Measurements from ENCODE around the gene BCL2A1. TPM values are rescaled to one million over a fixed set of nuclear protein-coding genes. Genes with fewer than 3 reads are reported as not detected.

Gene BCL2A1
- total and polyA plus RNA-seq, 4 donors, result 0.18 to 8.3 (median 6.4) TPM

- H3K4me3 ChIP-seq (ENCODE audit: low read length in 2 of 2), result no peak overlapping the region
- no peaks in the 10 kb centered on the region for H3K27me3 ChIP-seq (ENCODE audit: control insufficient read depth in 1 of 2, insufficient read depth in 2 of 2, low read length in 1 of 2)
- ATAC-seq (ENCODE audit: low FRiP score), result no peak
- WGBS, 2 donors, result 58 to 67% methylated on average over 7 of the region's 7 CpGs
- no peaks in the 10 kb centered on the region for H3K36me3 ChIP-seq (ENCODE audit: control insufficient read depth in 1 of 2, insufficient read depth in 2 of 2, low read length in 1 of 2)
- no peak for DNase-seq
- H3K4me1 ChIP-seq (ENCODE audit: control insufficient read depth in 1 of 2, insufficient read depth in 2 of 2, low read length in 2 of 2), result no peaks in the 10 kb centered on the region
- H3K9me3 ChIP-seq (ENCODE audit: control insufficient read depth, low read length), result no peaks in the 10 kb centered on the region
- intact Hi-C loops (cut with DNase I), result no loop called here
- no peak overlapping the region for H3K27ac ChIP-seq (ENCODE audit: low read depth in 1 of 2, low read length in 2 of 2)
Observed at GRCh38 chr15:79981831-79982455, 10.9 kb upstream of the BCL2A1 start.

GRCh38 chr15:79978655-79979514, 7.9 kb upstream of the BCL2A1 start:
- Histone ChIP-seq H3K27me3 (ENCODE audit: control insufficient read depth in 1 of 2, insufficient read depth in 2 of 2, low read length in 1 of 2) (no peaks in the 10 kb centered on the region), H3K27ac (ENCODE audit: low read depth in 1 of 2, low read length in 2 of 2) (no peak overlapping the region), H3K4me1 (ENCODE audit: control insufficient read depth in 1 of 2, insufficient read depth in 2 of 2, low read length in 2 of 2) (no peaks in the 10 kb centered on the region), H3K4me3 (ENCODE audit: low read length in 2 of 2) (no peak overlapping the region), H3K36me3 (ENCODE audit: control insufficient read depth in 1 of 2, insufficient read depth in 2 of 2, low read length in 1 of 2) (no peaks in the 10 kb centered on the region), H3K9me3 (ENCODE audit: control insufficient read depth, low read length) (no peaks in the 10 kb centered on the region)
- ATAC-seq (ENCODE audit: low FRiP score) (peak; percentile 36), DNase-seq (no peak)
- intact Hi-C loops (cut with DNase I), result no loop called here
- 61 to 69% methylated on average over 5 of the region's 5 CpGs for WGBS, 2 donors

GRCh38 chr15:79978260-79978654, 7.3 kb upstream of the BCL2A1 start:
- Histone ChIP-seq H3K27ac (ENCODE audit: low read depth in 1 of 2, low read length in 2 of 2) (no peak overlapping the region), H3K36me3 (ENCODE audit: control insufficient read depth in 1 of 2, insufficient read depth in 2 of 2, low read length in 1 of 2) (no peaks in the 10 kb centered on the region), H3K27me3 (ENCODE audit: control insufficient read depth in 1 of 2, insufficient read depth in 2 of 2, low read length in 1 of 2) (no peaks in the 10 kb centered on the region), H3K9me3 (ENCODE audit: control insufficient read depth, low read length) (no peaks in the 10 kb centered on the region), H3K4me1 (ENCODE audit: control insufficient read depth in 1 of 2, insufficient read depth in 2 of 2, low read length in 2 of 2) (no peaks in the 10 kb centered on the region), H3K4me3 (ENCODE audit: low read length in 2 of 2) (no peak overlapping the region)
- DNase-seq, result no peak
- 59 to 63% methylated on average over 6 of the region's 6 CpGs for WGBS, 2 donors
- ATAC-seq (ENCODE audit: low FRiP score), result no peak
- intact Hi-C loops (cut with DNase I), result no loop called here

GRCh38 chr15:79977431-79978054, 6.5 kb upstream of the BCL2A1 start:
- Histone ChIP-seq H3K4me1 (ENCODE audit: control insufficient read depth in 1 of 2, insufficient read depth in 2 of 2, low read length in 2 of 2) (no peaks in the 10 kb centered on the region), H3K27ac (ENCODE audit: low read depth in 1 of 2, low read length in 2 of 2) (no peak overlapping the region), H3K9me3 (ENCODE audit: control insufficient read depth, low read length) (no peaks in the 10 kb centered on the region), H3K27me3 (ENCODE audit: control insufficient read depth in 1 of 2, insufficient read depth in 2 of 2, low read length in 1 of 2) (no peaks in the 10 kb centered on the region), H3K36me3 (ENCODE audit: control insufficient read depth in 1 of 2, insufficient read depth in 2 of 2, low read length in 1 of 2) (no peaks in the 10 kb centered on the region), H3K4me3 (ENCODE audit: low read length in 2 of 2) (no peak overlapping the region)
- intact Hi-C loops (cut with DNase I), result no loop called here
- DNase-seq (peak in 1 of 2 donors; percentile 67), ATAC-seq (ENCODE audit: low FRiP score) (no peak)
- WGBS, 2 donors, result 79 to 84% methylated on average over 9 of the region's 9 CpGs

GRCh38 chr15:79973456-79974195, 2.6 kb upstream of the BCL2A1 start:
- Histone ChIP-seq H3K27me3 (ENCODE audit: control insufficient read depth in 1 of 2, insufficient read depth in 2 of 2, low read length in 1 of 2) (no peaks in the 10 kb centered on the region), H3K4me3 (ENCODE audit: low read length in 2 of 2) (no peak overlapping the region), H3K9me3 (ENCODE audit: control insufficient read depth, low read length) (no peaks in the 10 kb centered on the region), H3K27ac (ENCODE audit: low read depth in 1 of 2, low read length in 2 of 2) (no peak overlapping the region), H3K4me1 (ENCODE audit: control insufficient read depth in 1 of 2, insufficient read depth in 2 of 2, low read length in 2 of 2) (no peaks in the 10 kb centered on the region), H3K36me3 (ENCODE audit: control insufficient read depth in 1 of 2, insufficient read depth in 2 of 2, low read length in 1 of 2) (no peaks in the 10 kb centered on the region)
- ATAC-seq (ENCODE audit: low FRiP score), result no peak
- intact Hi-C loops (cut with DNase I), result no loop called here
- WGBS, 2 donors, result 58 to 66% methylated on average over 8 of the region's 8 CpGs
- no peak for DNase-seq

GRCh38 chr15:79972863-79973262, 1.9 kb upstream of the BCL2A1 start:
- DNase-seq (no peak), ATAC-seq (ENCODE audit: low FRiP score) (no peak)
- Histone ChIP-seq H3K4me1 (ENCODE audit: control insufficient read depth in 1 of 2, insufficient read depth in 2 of 2, low read length in 2 of 2) (no peaks in the 10 kb centered on the region), H3K27ac (ENCODE audit: low read depth in 1 of 2, low read length in 2 of 2) (no peak overlapping the region), H3K27me3 (ENCODE audit: control insufficient read depth in 1 of 2, insufficient read depth in 2 of 2, low read length in 1 of 2) (no peaks in the 10 kb centered on the region), H3K4me3 (ENCODE audit: low read length in 2 of 2) (no peak overlapping the region), H3K9me3 (ENCODE audit: control insufficient read depth, low read length) (no peaks in the 10 kb centered on the region), H3K36me3 (ENCODE audit: control insufficient read depth in 1 of 2, insufficient read depth in 2 of 2, low read length in 1 of 2) (no peaks in the 10 kb centered on the region)
- WGBS, 2 donors, result 84 to 85% methylated on average over 3 of the region's 3 CpGs
- intact Hi-C loops (cut with DNase I), result no loop called here

GRCh38 chr15:79970181-79970580, 815 bp downstream of the BCL2A1 start:
- H3K4me3 ChIP-seq (ENCODE audit: low read length in 2 of 2), result no peak overlapping the region
- no peaks in the 10 kb centered on the region for H3K9me3 ChIP-seq (ENCODE audit: control insufficient read depth, low read length)
- intact Hi-C loops (cut with DNase I), result no loop called here
- no peak overlapping the region for H3K27ac ChIP-seq (ENCODE audit: low read depth in 1 of 2, low read length in 2 of 2)
- no peaks in the 10 kb centered on the region for H3K27me3 ChIP-seq (ENCODE audit: control insufficient read depth in 1 of 2, insufficient read depth in 2 of 2, low read length in 1 of 2)
- DNase-seq, result no peak
- ATAC-seq (ENCODE audit: low FRiP score), result no peak
- H3K36me3 ChIP-seq (ENCODE audit: control insufficient read depth in 1 of 2, insufficient read depth in 2 of 2, low read length in 1 of 2), result no peaks in the 10 kb centered on the region
- no peaks in the 10 kb centered on the region for H3K4me1 ChIP-seq (ENCODE audit: control insufficient read depth in 1 of 2, insufficient read depth in 2 of 2, low read length in 2 of 2)
- whole genome bisulfite sequencing, 2 donors, result 94 to 98% methylated on average over 1 of the region's 1 CpG

GRCh38 chr15:79969146-79969545, 1.9 kb downstream of the BCL2A1 start:
- Histone ChIP-seq H3K27ac (ENCODE audit: low read depth in 1 of 2, low read length in 2 of 2) (no peak overlapping the region), H3K9me3 (ENCODE audit: control insufficient read depth, low read length) (no peaks in the 10 kb centered on the region), H3K4me3 (ENCODE audit: low read length in 2 of 2) (no peak overlapping the region), H3K4me1 (ENCODE audit: control insufficient read depth in 1 of 2, insufficient read depth in 2 of 2, low read length in 2 of 2) (no peaks in the 10 kb centered on the region), H3K36me3 (ENCODE audit: control insufficient read depth in 1 of 2, insufficient read depth in 2 of 2, low read length in 1 of 2) (no peaks in the 10 kb centered on the region), H3K27me3 (ENCODE audit: control insufficient read depth in 1 of 2, insufficient read depth in 2 of 2, low read length in 1 of 2) (no peaks in the 10 kb centered on the region)
- intact Hi-C loops (cut with DNase I), result no loop called here
- DNase-seq (no peak), ATAC-seq (ENCODE audit: low FRiP score) (no peak)
- 90 to 93% methylated on average over 5 of the region's 5 CpGs for WGBS, 2 donors

Measured in aorta (tissue), 5 donors.